Keratinocyte (primary cell): ENCODE measurements around the gene BASP1. TPM values are rescaled to one million over a fixed set of nuclear protein-coding genes. Genes with fewer than 3 reads are reported as not detected.

Source experiments
- DNase-seq: peaks from one replicate; pipeline ENCODE4 v3.0.0-alpha.2; 2011; ENCODE audit warnings: low read depth, missing footprints, low spot score
- FAIRE-seq: peaks from 2 replicates; lab custom pipeline; 2011; peaks lifted over from hg19 to GRCh38; lab: Jason Lieb, UNC
- H2AFZ ChIP-seq: 2 replicates; pipeline ENCODE4 v1.6.0; 2012; ENCODE audit warnings: low read length, control low read depth, inconsistent platforms; ENCODE audit not compliant: control insufficient read depth
- H3K27ac ChIP-seq: 2 replicates; pipeline ENCODE4 v1.5.1; 2011; ENCODE audit warnings: low read length; ENCODE audit not compliant: control insufficient read depth, insufficient read depth
- H3K27me3 ChIP-seq: 3 replicates; pipeline ENCODE4 v1.6.0; 2011; ENCODE audit warnings: low read length; ENCODE audit not compliant: control insufficient read depth, insufficient read depth; ENCODE audit errors: extremely low read depth
- H3K36me3 ChIP-seq, 2 experiments: 2 replicates in 1 of 2; 3 replicates in 1 of 2; pipeline ENCODE4 v1.5.1; 2011; ENCODE audit warnings: low read length in 2 of 2, mild to moderate bottlenecking in 1 of 2; ENCODE audit not compliant: control insufficient read depth in 2 of 2, insufficient read depth in 2 of 2; ENCODE audit errors: extremely low read depth in 1 of 2
- H3K4me1 ChIP-seq: 3 replicates; pipeline ENCODE4 v1.5.1; 2011; ENCODE audit warnings: low read length; ENCODE audit not compliant: control insufficient read depth, insufficient read depth; ENCODE audit errors: extremely low read depth
- H3K4me2 ChIP-seq: 3 replicates; pipeline ENCODE4 v1.6.0; 2011; ENCODE audit warnings: low read depth, low read length; ENCODE audit not compliant: control insufficient read depth, insufficient read depth; ENCODE audit errors: extremely low read depth
- H3K4me3 ChIP-seq, 3 experiments: fragments of 200-600 bp in 1 of 3; sonication (generic) in 1 of 3; 2 replicates in 2 of 3; 3 replicates in 1 of 3; pipeline ENCODE4 v1.5.1; 2011 to 2016; ENCODE audit warnings: low read length in 3 of 3, mild to moderate bottlenecking in 3 of 3, control low read depth in 2 of 3, inconsistent platforms in 1 of 3, low read depth in 1 of 3, mixed read lengths in 1 of 3, mixed run types in 1 of 3, moderate library complexity in 1 of 3; ENCODE audit not compliant: control insufficient read depth in 2 of 3, insufficient read depth in 2 of 3; ENCODE audit errors: extremely low read depth in 1 of 3
- H3K79me2 ChIP-seq: 2 replicates; pipeline ENCODE4 v1.6.0; 2012; ENCODE audit warnings: low read length; ENCODE audit not compliant: control insufficient read depth, insufficient read depth
- H3K9ac ChIP-seq: 3 replicates; pipeline ENCODE4 v1.6.0; 2011; ENCODE audit warnings: low read length; ENCODE audit not compliant: control insufficient read depth, insufficient read depth; ENCODE audit errors: extremely low read depth
- H3K9me1 ChIP-seq: 3 replicates; pipeline ENCODE4 v1.6.0; 2011; ENCODE audit warnings: low read length; ENCODE audit not compliant: control insufficient read depth, insufficient read depth; ENCODE audit errors: extremely low read depth
- H3K9me3 ChIP-seq: 2 replicates; pipeline ENCODE4 v1.5.1; 2012; ENCODE audit warnings: low read depth, low read length; ENCODE audit not compliant: control insufficient read depth
- H4K20me1 ChIP-seq: 3 replicates; pipeline ENCODE4 v1.6.0; 2011; ENCODE audit warnings: low read length; ENCODE audit not compliant: control insufficient read depth, insufficient read depth; ENCODE audit errors: extremely low read depth
- CTCF ChIP-seq, 3 experiments: IDR thresholded peaks in 1 of 3; conservative IDR thresholded peaks in 1 of 3; optimal IDR thresholded peaks in 1 of 3; 2 replicates in 2 of 3; 3 replicates in 1 of 3; pipeline versions ENCODE3 to v1.5.1; 2011; ENCODE audit warnings: low read length in 3 of 3, mild to moderate bottlenecking in 3 of 3, moderate library complexity in 2 of 3, control low read depth in 1 of 3, inconsistent platforms in 1 of 3; ENCODE audit not compliant: insufficient read depth in 2 of 3; ENCODE audit errors: extremely low read depth in 1 of 3
- EZH2 ChIP-seq: IDR thresholded peaks from one replicate; pipeline ENCODE4 v1.6.1; 2012; ENCODE audit warnings: inconsistent platforms, mild to moderate bottlenecking, low read length, moderate library complexity
- dilution Hi-C: fragments of 300-500 bp; cut with MboI; formaldehyde crosslinking; loops from one replicate; pipeline ENCODE4 v1.7.0; 2020; ENCODE audit warnings: low sequenced_read_pairs; ENCODE audit not compliant: extremely low pct_ligation_motif_present
- polyA plus RNA-seq, 5 experiments: library from polyadenylated mRNA; depleted of rRNA in 3 of 5; stranded (reverse) in 3 of 5; stranded (forward) in 1 of 5; unstranded in 1 of 5; fragments of >200 nt; gene quantifications; 1 replicate in 1 of 5; 2 replicates in 3 of 5; 3 replicates in 1 of 5; pipeline versions ENCODE4 v1.2.1 to v1.2.3, GENCODE V29; 2011 to 2012; ENCODE audit warnings: missing spikeins in 2 of 5, low read depth in 1 of 5, low replicate concordance in 1 of 5

The BASP1 gene
- polyA plus RNA-seq, 1 donor (not counting 4 experiments of a cell fraction or from before 2014, with no cell fraction given), result 127 TPM

GRCh38 chr5:17232405-17232804 is 15.0 kb downstream of the BASP1 start:
- Histone ChIP-seq H2AFZ (no peak overlapping the region), H3K36me3 (peaks cover 4 to 13% of the 10 kb centered on the region in 2 experiments), H3K4me2 (no peak overlapping the region), H4K20me1 (peaks cover 4% of the 10 kb centered on the region), H3K9me1 (no peaks in the 10 kb centered on the region), H3K9me3 (no peaks in the 10 kb centered on the region), H3K79me2 (peaks cover 86% of the 10 kb centered on the region), H3K27ac (no peak overlapping the region), H3K27me3 (no peaks in the 10 kb centered on the region), H3K9ac (no peak overlapping the region), H3K4me3 (no peak overlapping the region), H3K4me1 (peaks cover 21% of the 10 kb centered on the region)
- TF ChIP-seq CTCF (optimal IDR thresholded peaks at IDR 0.05 in 1 of 3, IDR thresholded peaks at IDR 0.05 in 1 of 3, conservative IDR thresholded peaks at IDR 0.05 in 1 of 3; ENCODE audit: extremely low read depth in 1 of 3, insufficient read depth in 2 of 3, low read length in 3 of 3), result no peak
- no peak for TF ChIP-seq EZH2
- DNase-seq (no peak), FAIRE-seq (no peak)
- dilution Hi-C loops, result no loop called here

DNA sequence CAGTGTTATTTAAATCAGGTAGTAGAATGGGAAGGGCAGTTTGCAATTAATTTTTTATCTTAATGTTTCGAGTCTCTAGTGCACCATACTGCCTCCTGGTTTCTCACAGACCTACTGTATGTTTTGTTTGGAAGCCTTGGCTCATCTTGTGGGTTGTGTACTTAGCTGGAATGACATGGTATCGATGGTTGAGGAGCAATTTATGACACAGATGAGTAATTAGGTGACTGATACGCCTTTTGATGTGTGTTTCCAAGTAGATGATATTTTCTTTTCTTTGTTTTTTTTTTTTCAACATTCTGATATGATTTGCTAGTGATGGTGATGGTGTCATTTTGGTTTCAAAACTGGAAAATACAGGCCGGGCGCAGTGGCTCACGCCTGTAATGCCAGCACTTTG is 16.1 kb downstream of the BASP1 start:
- no peak overlapping the region for H3K27ac ChIP-seq
- H3K4me1 ChIP-seq, result peaks cover 18% of the 10 kb centered on the region
- no peaks in the 10 kb centered on the region for H3K9me3 ChIP-seq
- H3K9me1 ChIP-seq, result no peaks in the 10 kb centered on the region
- H2AFZ ChIP-seq, result no peak overlapping the region
- no peak for FAIRE-seq
- H4K20me1 ChIP-seq, result peaks cover 4% of the 10 kb centered on the region
- no peak overlapping the region for H3K4me3 ChIP-seq
- TF ChIP-seq EZH2 (no peak), CTCF (optimal IDR thresholded peaks at IDR 0.05 in 1 of 3, IDR thresholded peaks at IDR 0.05 in 1 of 3, conservative IDR thresholded peaks at IDR 0.05 in 1 of 3; ENCODE audit: extremely low read depth in 1 of 3, insufficient read depth in 2 of 3, low read length in 3 of 3) (no peak)
- no peak overlapping the region for H3K9ac ChIP-seq
- no peak overlapping the region for H3K4me2 ChIP-seq
- peaks cover 81% of the 10 kb centered on the region for H3K79me2 ChIP-seq
- peaks cover 4 to 13% of the 10 kb centered on the region in 2 experiments for H3K36me3 ChIP-seq
- dilution Hi-C loops, result no loop called here
- no peak for DNase-seq
- no peaks in the 10 kb centered on the region for H3K27me3 ChIP-seq
